HCT116 (cell line): Measurements from ENCODE around the gene CA10. TPM values are rescaled to one million over a fixed set of nuclear protein-coding genes. Genes with fewer than 3 reads are reported as not detected.

Source experiments
- ATAC-seq: fragments of 200-7000 bp; cut with Tn5 transposase; 2 replicates; pipeline ENCODE4 v1.9.1; 2020; ENCODE audit warnings: mild to moderate bottlenecking, moderate library complexity
- BruUV-seq: library from RNA; stranded (reverse); fragments of 400-500 nt; replicated peaks from 2 replicates; lab custom pipeline; 2021; lab: Mats Ljungman, UMichigan
- CTCF ChIA-PET: fragments of 300-600 bp; sonication (Branson Sonifier 250); formaldehyde crosslinking; loops from one replicate; lab custom pipeline; 2021; ENCODE audit warnings: antibody characterized with exemption; lab: Charles Lee
- POLR2A ChIA-PET: fragments of 300-600, 350-600 bp; sonication (Branson Sonifier 250); formaldehyde crosslinking; loops from one replicate; lab custom pipeline; 2021; ENCODE audit warnings: antibody characterized with exemption; lab: Charles Lee
- RAD21 ChIA-PET, 2 experiments: fragments of 300-600 bp; sonication (Branson Sonifier 250); formaldehyde crosslinking; loops; one replicate each; lab custom pipeline; 2023; ENCODE audit warnings: low total read pairs in 2 of 2; ENCODE audit not compliant: uncharacterized antibody in 2 of 2, unreplicated experiment in 2 of 2, low non-redundant PET in 1 of 2; lab: Charles Lee
- DNase-seq: peaks from one replicate; pipeline ENCODE4 v3.0.0-alpha.2; 2010; ENCODE audit warnings: low read depth, low spot score
- H2AFZ ChIP-seq: fragments of 200-600 bp; shearing (Covaris generic), sonication (generic); 2 replicates; pipeline ENCODE4 v1.6.1; 2017; ENCODE audit warnings: low read depth, mixed run types, mixed read lengths, antibody characterized with exemption, low read length; ENCODE audit not compliant: poor library complexity, severe bottlenecking
- H3K27ac ChIP-seq: 2 replicates; pipeline ENCODE4 v1.5.1; 2012; ENCODE audit warnings: low read depth, low read length
- H3K27me3 ChIP-seq: fragments of 200-600 bp; sonication (generic); 2 replicates; pipeline ENCODE4 v1.6.1; 2016; ENCODE audit warnings: mixed run types, low read length, mixed read lengths; ENCODE audit not compliant: insufficient read depth
- H3K36me3 ChIP-seq, 2 experiments: fragments of 200-500 bp in 1 of 2; fragments of 200-600 bp in 1 of 2; sonication (Bioruptor generic) in 1 of 2; sonication (generic) in 1 of 2; 2 replicates each; pipeline versions ENCODE4 v1.5.1 to v1.6.1; 2014 to 2016; ENCODE audit warnings: low read length in 2 of 2, inconsistent platforms in 1 of 2, mixed read lengths in 1 of 2, mixed run types in 1 of 2; ENCODE audit not compliant: insufficient read depth in 2 of 2, control insufficient read depth in 1 of 2
- H3K4me1 ChIP-seq, 2 experiments: fragments of 200-600 bp in 1 of 2; sonication (generic) in 1 of 2; 2 replicates each; pipeline versions ENCODE4 v1.5.1 to v1.6.1; 2012 to 2017; ENCODE audit warnings: low read length in 2 of 2, inconsistent platforms in 1 of 2, mild to moderate bottlenecking in 1 of 2, mixed read lengths in 1 of 2, mixed run types in 1 of 2, moderate library complexity in 1 of 2; ENCODE audit not compliant: insufficient read depth in 2 of 2, control insufficient read depth in 1 of 2
- H3K4me2 ChIP-seq: fragments of 200-600 bp; sonication (generic); 2 replicates; pipeline ENCODE4 v1.6.1; 2017; ENCODE audit warnings: mixed run types, low read length, mixed read lengths
- H3K4me3 ChIP-seq, 2 experiments: fragments of 200-600 bp in 1 of 2; sonication (generic) in 1 of 2; replicated peaks in 1 of 2; 2 replicates each; pipeline ENCODE4 v1.5.1; 2011 to 2016; ENCODE audit warnings: low read length in 2 of 2, control low read depth in 1 of 2, low read depth in 1 of 2, mild to moderate bottlenecking in 1 of 2, mixed read lengths in 1 of 2, mixed run types in 1 of 2
- H3K79me2 ChIP-seq: fragments of 200-600 bp; sonication (generic); 2 replicates; pipeline ENCODE4 v1.6.1; 2017; ENCODE audit warnings: mild to moderate bottlenecking, mixed run types, low read length, moderate library complexity, mixed read lengths; ENCODE audit not compliant: insufficient read depth
- H3K9ac ChIP-seq: fragments of 200-600 bp; sonication (generic); 2 replicates; pipeline ENCODE4 v1.6.1; 2016; ENCODE audit warnings: low read length, mixed read lengths
- H3K9me2 ChIP-seq: fragments of 200-600 bp; sonication (generic), shearing (Covaris generic); 2 replicates; pipeline ENCODE4 v1.6.1; 2017; ENCODE audit warnings: mixed run types, mild to moderate bottlenecking, moderate library complexity; ENCODE audit not compliant: insufficient read depth
- H3K9me3 ChIP-seq, 2 experiments: fragments of 200-500 bp in 1 of 2; fragments of 200-600 bp in 1 of 2; sonication (Bioruptor generic) in 1 of 2; sonication (generic) in 1 of 2; 2 replicates each; pipeline ENCODE4 v1.6.1; 2014 to 2017; ENCODE audit warnings: low read length in 2 of 2, mixed read lengths in 2 of 2, inconsistent platforms in 1 of 2, low read depth in 1 of 2, mild to moderate bottlenecking in 1 of 2, mixed run types in 1 of 2, moderate library complexity in 1 of 2; ENCODE audit not compliant: control insufficient read depth in 1 of 2, insufficient read depth in 1 of 2
- H4K20me1 ChIP-seq: fragments of 200-600 bp; sonication (generic), shearing (Covaris generic); 2 replicates; pipeline ENCODE4 v1.6.1; 2017; ENCODE audit warnings: mixed run types, mild to moderate bottlenecking, moderate library complexity; ENCODE audit not compliant: insufficient read depth
- CBX3 ChIP-seq: IDR thresholded peaks from 2 replicates; pipeline ENCODE4 v1.6.1; 2012; ENCODE audit warnings: low read depth
- CTCF ChIP-seq, 3 experiments: fragments of 200-600 bp in 1 of 3; sonication (generic) in 1 of 3; IDR thresholded peaks in 2 of 3; conservative IDR thresholded peaks in 1 of 3; 2 replicates each; pipeline ENCODE4 v1.5.1; 2012 to 2017; ENCODE audit warnings: low read depth in 2 of 3, low read length in 2 of 3, antibody characterized with exemption in 1 of 3, borderline replicate concordance in 1 of 3, control low read depth in 1 of 3, mild to moderate bottlenecking in 1 of 3, mixed read lengths in 1 of 3, mixed run types in 1 of 3, moderate library complexity in 1 of 3; ENCODE audit not compliant: insufficient read depth in 1 of 3
- EGR1 ChIP-seq: IDR thresholded peaks from 2 replicates; pipeline ENCODE4 v1.6.1; 2012; ENCODE audit warnings: low read depth
- ELF1 ChIP-seq: IDR thresholded peaks from 2 replicates; pipeline ENCODE4 v1.6.1; 2012; ENCODE audit warnings: low read depth, borderline replicate concordance
- EZH2phosphoT487 ChIP-seq: fragments of 200-600 bp; IDR thresholded peaks from 2 replicates; pipeline ENCODE4 v1.6.1; 2018; ENCODE audit warnings: antibody characterized with exemption, borderline replicate concordance
- FOSL1 ChIP-seq: IDR thresholded peaks from 2 replicates; pipeline ENCODE4 v1.6.1; 2012; ENCODE audit warnings: low read depth
- JUND ChIP-seq: IDR thresholded peaks from 2 replicates; pipeline ENCODE4 v1.6.1; 2012
- MAX ChIP-seq: IDR thresholded peaks from 2 replicates; pipeline ENCODE4 v1.6.1; 2012
- POLR2A ChIP-seq: IDR thresholded peaks from 2 replicates; pipeline ENCODE4 v1.7.0; 2011; ENCODE audit warnings: borderline replicate concordance; ENCODE audit not compliant: insufficient read depth, insufficient read length; ENCODE audit errors: extremely low read depth
- POLR2AphosphoS5 ChIP-seq: IDR thresholded peaks from 2 replicates; pipeline ENCODE4 v1.6.1; 2011; ENCODE audit warnings: mild to moderate bottlenecking, low read depth, low read length, moderate library complexity
- REST ChIP-seq: IDR thresholded peaks from 2 replicates; pipeline ENCODE4 v1.6.1; 2012; ENCODE audit warnings: low read depth
- SIN3A ChIP-seq: IDR thresholded peaks from 2 replicates; pipeline ENCODE4 v1.6.1; 2012; ENCODE audit warnings: low read depth
- SP1 ChIP-seq: IDR thresholded peaks from 2 replicates; pipeline ENCODE4 v1.6.1; 2012; ENCODE audit warnings: low read depth
- SRF ChIP-seq: IDR thresholded peaks from 2 replicates; pipeline ENCODE4 v1.6.1; 2012; ENCODE audit warnings: low read depth
- YY1 ChIP-seq: IDR thresholded peaks from 2 replicates; pipeline ENCODE4 v1.6.1; 2011; ENCODE audit warnings: low read length, low read depth, moderate library complexity, mild to moderate bottlenecking; ENCODE audit not compliant: insufficient replicate concordance; ENCODE audit errors: extremely low read depth
- ZFX ChIP-seq: fragments of 450-650 bp; IDR thresholded peaks from 2 replicates; pipeline ENCODE4 v1.6.1; 2017
- ZNF274 ChIP-seq: fragments of 200-500 bp; sonication (Bioruptor generic); IDR thresholded peaks from 2 replicates; pipeline ENCODE4 v1.6.1; 2014; ENCODE audit warnings: mild to moderate bottlenecking, low read depth, low read length, inconsistent platforms
- intact Hi-C: fragments of 100-400 bp; cut with micrococcal nuclease; formaldehyde crosslinking; loops from 2 replicates; pipeline ENCODE4 v1.10.0; 2022
- total RNA-seq: library from RNA; stranded (reverse); gene quantifications from one replicate; pipeline ENCODE4 v1.2.1, GENCODE V29; 2021; ENCODE audit not compliant: unreplicated experiment

CA10 gene
- total RNA-seq, 1 experiment from 2014 or later: not detected

GRCh38 chr17:51645056-51645455 lies 513.5 kb downstream of the CA10 start:
- peaks cover 67% of the 10 kb centered on the region for H3K27me3 ChIP-seq
- no peaks in the 10 kb centered on the region for H4K20me1 ChIP-seq
- BruUV-seq: no TSS peak
- no peaks in the 10 kb centered on the region for H3K9me3 ChIP-seq
- H3K4me2 ChIP-seq: no peak overlapping the region
- RAD21 ChIA-PET: no interaction called here
- no peaks in the 10 kb centered on the region for H3K9me2 ChIP-seq
- H3K79me2 ChIP-seq: no peaks in the 10 kb centered on the region
- no peak overlapping the region for H3K9ac ChIP-seq
- H3K4me1 ChIP-seq: no peaks in the 10 kb centered on the region
- no peak overlapping the region for H3K27ac ChIP-seq
- intact Hi-C loops: no loop called here
- TF ChIP-seq POLR2A: no peak
- TF ChIP-seq CTCF (IDR thresholded peaks at IDR 0.05 in 2 of 3, conservative IDR thresholded peaks at IDR 0.05 in 1 of 3; ENCODE audit: borderline replicate concordance in 1 of 3, insufficient read depth in 1 of 3, low read depth in 2 of 3, low read length in 2 of 3): no peak
- TF ChIP-seq REST: no peak
- no peak for TF ChIP-seq EGR1
- no peak for TF ChIP-seq SRF
- no peak for TF ChIP-seq ELF1
- TF ChIP-seq SIN3A: no peak
- TF ChIP-seq FOSL1: no peak
- TF ChIP-seq MAX: no peak
- no peak for TF ChIP-seq YY1
- TF ChIP-seq JUND: no peak
- TF ChIP-seq ZNF274: no peak
- TF ChIP-seq POLR2AphosphoS5: no peak
- TF ChIP-seq ZFX: no peak
- TF ChIP-seq CBX3: no peak
- no peak for TF ChIP-seq EZH2phosphoT487
- TF ChIP-seq SP1: no peak
- TF ChIP-seq, all 23 proteins: peak for 0
- DNase-seq: no peak
- ChIA-PET POLR2A (no interaction called here), CTCF (no interaction called here)
- H2AFZ ChIP-seq: no peak overlapping the region
- no peak for ATAC-seq
- no peak overlapping the region for H3K4me3 ChIP-seq
- no peaks in the 10 kb centered on the region for H3K36me3 ChIP-seq
